Smooth muscle cell (in vitro differentiated cells): ENCODE results near the gene MED27. TPM values are rescaled to one million over a fixed set of nuclear protein-coding genes. Genes with fewer than 3 reads are reported as not detected.

Experiments
- DNase-seq: peaks from one replicate; lab custom pipeline; 2025; ENCODE audit not compliant: unreplicated experiment; lab: John Stamatoyannopoulos, UW
- H2AFZ ChIP-seq: fragments of 200-600 bp; sonication (generic); 2 replicates; pipeline ENCODE4 v1.6.0; 2016; ENCODE audit warnings: antibody characterized with exemption, low read depth, mild to moderate bottlenecking
- H3F3A ChIP-seq: fragments of 200-600 bp; sonication (generic); 2 replicates; pipeline ENCODE4 v1.6.0; 2017; ENCODE audit warnings: antibody characterized with exemption, low read depth
- H3K27ac ChIP-seq: fragments of 200-600 bp; sonication (generic); 2 replicates; pipeline ENCODE4 v1.5.1; 2016; ENCODE audit warnings: low read depth, mild to moderate bottlenecking
- H3K27me3 ChIP-seq: fragments of 200-600 bp; sonication (generic); 2 replicates; pipeline ENCODE4 v1.6.1; 2016; ENCODE audit warnings: low read depth, mild to moderate bottlenecking
- H3K36me3 ChIP-seq: fragments of 200-600 bp; sonication (generic); 2 replicates; pipeline ENCODE4 v1.5.1; 2016; ENCODE audit warnings: low read depth
- H3K4me1 ChIP-seq: fragments of 200-600 bp; sonication (generic); 2 replicates; pipeline ENCODE4 v1.5.1; 2016; ENCODE audit warnings: low read depth
- H3K4me2 ChIP-seq: fragments of 200-600 bp; sonication (generic); 2 replicates; pipeline ENCODE4 v1.6.0; 2016; ENCODE audit warnings: mild to moderate bottlenecking
- H3K4me3 ChIP-seq: fragments of 200-600 bp; sonication (generic); 2 replicates; pipeline ENCODE4 v1.5.1; 2016; ENCODE audit warnings: mild to moderate bottlenecking
- H3K79me2 ChIP-seq: fragments of 200-600 bp; sonication (generic); 2 replicates; pipeline ENCODE4 v1.6.0; 2016; ENCODE audit warnings: low read depth, mild to moderate bottlenecking
- H3K9ac ChIP-seq: fragments of 200-600 bp; sonication (generic); 2 replicates; pipeline ENCODE4 v1.6.0; 2016; ENCODE audit warnings: low read depth
- H3K9me3 ChIP-seq: fragments of 200-600 bp; sonication (generic); replicated peaks from 2 replicates; pipeline ENCODE4 v1.5.1; 2016; ENCODE audit warnings: low read depth
- H4K20me1 ChIP-seq: fragments of 200-600 bp; sonication (generic); 2 replicates; pipeline ENCODE4 v1.6.0; 2016; ENCODE audit warnings: low read depth
- WGBS: methylation state at CpG from one replicate; pipeline ENCODE4 v1.1.7; 2016; ENCODE audit warnings: low lambda C conversion rate; 5-methylcytosine and 5-hydroxymethylcytosine counted together
- polyA plus RNA-seq: library from polyadenylated mRNA; unstranded; fragments of >200 nt; fragmentation: Nextera tagmentation; extraction: Ambion mirVana; gene quantifications from 2 replicates; pipeline ENCODE4 v1.2.1, GENCODE V29; 2016
- total RNA-seq: library from RNA; depleted of rRNA; stranded (reverse); fragments of >200 nt; gene quantifications from 2 replicates; pipeline ENCODE4 v1.2.3, GENCODE V29; 2014
- TF ChIP-seq, protein P1 (sequence below): fragments of 200-600 bp; sonication (generic); IDR thresholded peaks from 2 replicates; pipeline ENCODE4 v1.5.1; 2017; ENCODE audit warnings: borderline replicate concordance, mild to moderate bottlenecking, antibody characterized with exemption; ENCODE audit not compliant: insufficient read depth, poor library complexity, severe bottlenecking

Gene MED27
- total and polyA plus RNA-seq, 2 experiments from 2014 or later: 24.0 to 50.0 TPM

- no peak for DNase-seq
- no peaks in the 10 kb centered on the region for H3F3A ChIP-seq
- H3K27ac ChIP-seq: no peak overlapping the region
- H3K4me1 ChIP-seq: peaks cover 14% of the 10 kb centered on the region
- H3K9me3 ChIP-seq: no peaks in the 10 kb centered on the region
- no peak overlapping the region for H3K4me2 ChIP-seq
- no peak overlapping the region for H3K9ac ChIP-seq
- peaks cover 69% of the 10 kb centered on the region for H4K20me1 ChIP-seq
- H3K36me3 ChIP-seq: no peaks in the 10 kb centered on the region
- WGBS: 92% methylated on average over 12 of the region's 12 CpGs
- no peak overlapping the region for H2AFZ ChIP-seq
- no peaks in the 10 kb centered on the region for H3K27me3 ChIP-seq
- H3K4me3 ChIP-seq: no peak overlapping the region
- TF ChIP-seq, protein P1, sequence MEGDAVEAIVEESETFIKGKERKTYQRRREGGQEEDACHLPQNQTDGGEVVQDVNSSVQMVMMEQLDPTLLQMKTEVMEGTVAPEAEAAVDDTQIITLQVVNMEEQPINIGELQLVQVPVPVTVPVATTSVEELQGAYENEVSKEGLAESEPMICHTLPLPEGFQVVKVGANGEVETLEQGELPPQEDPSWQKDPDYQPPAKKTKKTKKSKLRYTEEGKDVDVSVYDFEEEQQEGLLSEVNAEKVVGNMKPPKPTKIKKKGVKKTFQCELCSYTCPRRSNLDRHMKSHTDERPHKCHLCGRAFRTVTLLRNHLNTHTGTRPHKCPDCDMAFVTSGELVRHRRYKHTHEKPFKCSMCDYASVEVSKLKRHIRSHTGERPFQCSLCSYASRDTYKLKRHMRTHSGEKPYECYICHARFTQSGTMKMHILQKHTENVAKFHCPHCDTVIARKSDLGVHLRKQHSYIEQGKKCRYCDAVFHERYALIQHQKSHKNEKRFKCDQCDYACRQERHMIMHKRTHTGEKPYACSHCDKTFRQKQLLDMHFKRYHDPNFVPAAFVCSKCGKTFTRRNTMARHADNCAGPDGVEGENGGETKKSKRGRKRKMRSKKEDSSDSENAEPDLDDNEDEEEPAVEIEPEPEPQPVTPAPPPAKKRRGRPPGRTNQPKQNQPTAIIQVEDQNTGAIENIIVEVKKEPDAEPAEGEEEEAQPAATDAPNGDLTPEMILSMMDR: no peak
- H3K79me2 ChIP-seq: no peaks in the 10 kb centered on the region
These were observed 209.5 kb downstream of the MED27 start for GRCh38 chr9:131870156-131870555.

GRCh38 chr9:131869348-131869747, 210.3 kb downstream of the MED27 start:
- Histone ChIP-seq H3K9ac (no peak overlapping the region), H2AFZ (no peak overlapping the region), H3K27ac (no peak overlapping the region), H3K4me2 (no peak overlapping the region), H3K4me1 (peaks cover 14% of the 10 kb centered on the region), H3K9me3 (no peaks in the 10 kb centered on the region), H3K79me2 (no peaks in the 10 kb centered on the region), H3F3A (no peaks in the 10 kb centered on the region), H3K4me3 (no peak overlapping the region), H3K27me3 (no peaks in the 10 kb centered on the region), H3K36me3 (no peaks in the 10 kb centered on the region), H4K20me1 (peaks cover 62% of the 10 kb centered on the region)
- DNase-seq: no peak
- TF ChIP-seq, protein P1: no peak
- WGBS: 26% methylated on average over 8 of the region's 8 CpGs

DNA sequence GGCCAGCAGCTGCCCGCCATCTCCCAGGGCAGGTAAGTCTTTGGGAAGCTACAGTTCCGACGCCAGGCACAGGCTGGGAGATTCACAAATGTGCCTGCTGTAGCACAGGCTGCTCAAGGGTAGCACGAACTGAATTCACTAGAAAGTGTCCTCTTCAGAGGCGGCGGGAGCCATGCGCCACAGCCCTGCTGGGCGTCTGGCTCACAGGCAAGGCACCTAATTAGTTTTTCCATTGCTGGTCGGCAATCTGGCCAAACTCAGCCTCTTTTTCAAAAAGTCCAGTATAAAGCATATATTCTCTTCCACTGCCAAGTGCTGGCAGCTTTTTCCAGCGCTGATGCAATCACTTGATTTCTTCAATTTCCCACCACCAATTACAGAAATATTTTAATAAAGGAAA, 210.9 kb downstream of the MED27 start:
- Histone ChIP-seq H3K27ac (no peak overlapping the region), H3K9me3 (no peaks in the 10 kb centered on the region), H3K4me3 (no peak overlapping the region), H3K4me2 (no peak overlapping the region), H3K27me3 (no peaks in the 10 kb centered on the region), H3K4me1 (peaks cover 14% of the 10 kb centered on the region), H3F3A (no peaks in the 10 kb centered on the region), H3K9ac (no peak overlapping the region), H2AFZ (no peak overlapping the region), H3K79me2 (no peaks in the 10 kb centered on the region), H3K36me3 (no peaks in the 10 kb centered on the region), H4K20me1 (peaks cover 56% of the 10 kb centered on the region)
- TF ChIP-seq, protein P1: no peak
- 77% methylated on average over 10 of the region's 10 CpGs for WGBS
- DNase-seq: no peak

DNA sequence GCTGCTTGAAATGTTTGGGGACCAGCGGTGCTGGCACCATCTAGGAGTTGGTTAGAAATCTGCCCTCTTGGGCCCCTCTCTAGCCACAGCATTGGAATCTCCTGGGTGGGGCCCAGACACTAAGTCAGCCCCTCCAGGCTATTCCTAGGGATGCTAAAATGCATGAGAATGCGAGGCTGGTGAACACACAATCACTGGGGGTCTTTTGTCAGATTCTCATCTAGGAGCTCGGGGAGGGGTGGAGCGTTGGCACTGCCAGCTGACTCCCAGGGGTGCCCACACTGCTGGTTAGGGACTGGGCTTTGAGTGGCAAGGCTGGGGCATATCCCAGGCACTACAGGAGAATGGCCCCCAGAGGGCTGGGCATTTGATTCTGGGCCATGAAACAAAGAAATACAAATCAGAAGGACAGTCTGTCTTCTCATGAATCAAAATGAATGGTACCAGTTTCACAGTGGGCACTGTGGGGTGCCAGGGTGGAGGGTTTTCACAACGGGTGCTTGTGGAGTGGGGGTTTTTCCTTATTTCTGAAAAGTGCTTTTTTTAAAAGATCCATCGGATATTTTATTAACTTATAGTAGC, 212.0 kb downstream of the MED27 start:
- H3K79me2 ChIP-seq: no peaks in the 10 kb centered on the region
- no peak overlapping the region for H3K9ac ChIP-seq
- TF ChIP-seq, protein P1: no peak
- no peaks in the 10 kb centered on the region for H3F3A ChIP-seq
- H3K4me3 ChIP-seq: no peak overlapping the region
- H4K20me1 ChIP-seq: peaks cover 49% of the 10 kb centered on the region
- H3K27me3 ChIP-seq: no peaks in the 10 kb centered on the region
- H3K4me2 ChIP-seq: no peak overlapping the region
- 90% methylated on average over 6 of the region's 6 CpGs for WGBS
- no peaks in the 10 kb centered on the region for H3K9me3 ChIP-seq
- H3K27ac ChIP-seq: no peak overlapping the region
- no peak for DNase-seq
- H2AFZ ChIP-seq: no peak overlapping the region
- H3K4me1 ChIP-seq: peaks cover 14% of the 10 kb centered on the region
- H3K36me3 ChIP-seq: no peaks in the 10 kb centered on the region
